SKM-1 (cell line): ENCODE results near the gene DES.

Source experiments
- DNase-seq: peaks from one replicate; lab custom pipeline; 2025; ENCODE audit not compliant: unreplicated experiment; lab: John Stamatoyannopoulos, UW

DES gene

GRCh38 chr2:219452361-219453317 is 34.5 kb downstream of the DES start:
- no peak for DNase-seq

GRCh38 chr2:219453671-219454590 is 35.8 kb downstream of the DES start:
- no peak for DNase-seq

GRCh38 chr2:219455581-219455980 is 37.4 kb downstream of the DES start:
- no peak for DNase-seq

- DNase-seq = no peak
Measured at GRCh38 chr2:219457784-219458369, 39.7 kb downstream of the DES start.

GRCh38 chr2:219458996-219459395 is 40.8 kb downstream of the DES start:
- no peak for DNase-seq

- no peak for DNase-seq
Measured at GRCh38 chr2:219459460-219460311, 41.5 kb downstream of the DES start.

- no peak for DNase-seq
Measured at GRCh38 chr2:219460424-219460926, 42.3 kb downstream of the DES start.

- no peak for DNase-seq
Measured at GRCh38 chr2:219461047-219461514, 42.9 kb downstream of the DES start.

- DNase-seq = no peak
Measured at GRCh38 chr2:219461669-219462068, 43.5 kb downstream of the DES start.

- no peak for DNase-seq
Measured at GRCh38 chr2:219462349-219462748, 44.2 kb downstream of the DES start.

- no peak for DNase-seq
Measured at GRCh38 chr2:219464286-219465032, 46.3 kb downstream of the DES start.

- no peak for DNase-seq
Measured at GRCh38 chr2:219465659-219466561, 47.7 kb downstream of the DES start.

- no peak for DNase-seq
Measured at GRCh38 chr2:219466816-219467735, 48.9 kb downstream of the DES start.

GRCh38 chr2:219467736-219468075 is 49.5 kb downstream of the DES start:
- no peak for DNase-seq

GRCh38 chr2:219468410-219469185 is 50.4 kb downstream of the DES start:
- DNase-seq = no peak

GRCh38 chr2:219469186-219469724 is 51.1 kb downstream of the DES start:
- DNase-seq = no peak
